ENCODE measurements around the gene MMP20.

The MMP20 gene

GRCh38 chr11:102568851-102569250 lies 56.3 kb downstream of the MMP20 start:
- ChIA-PET POLR2A (no interaction called here), CTCF (no interaction called here)
- Histone ChIP-seq H3K36me3 (ENCODE audit: control insufficient read depth in 2 of 2, insufficient read depth in 1 of 2, low read length in 2 of 2) (no peaks in the 10 kb centered on the region), H3K9me3 (ENCODE audit: control insufficient read depth, insufficient read depth, low read depth, low read length) (no peaks in the 10 kb centered on the region), H3K4me1 (ENCODE audit: control insufficient read depth, insufficient read depth, low read length) (no peaks in the 10 kb centered on the region), H3K4me3 (ENCODE audit: low read depth, low read length) (no peak overlapping the region), H3K27ac (ENCODE audit: extremely low read depth, low read depth, low read length) (no peak overlapping the region)
- TF ChIP-seq ZNF398 (tag by site-specific recombination; IDR thresholded peaks at IDR 0.05) (no peak), ZNF585B (tag by site-specific recombination; IDR thresholded peaks at IDR 0.05) (peak; percentile 89)

GRCh38 chr11:102566112-102566511 lies 59.0 kb downstream of the MMP20 start:
- Histone ChIP-seq H3K36me3 (ENCODE audit: control insufficient read depth in 2 of 2, insufficient read depth in 1 of 2, low read length in 2 of 2) (no peaks in the 10 kb centered on the region), H3K4me1 (ENCODE audit: control insufficient read depth, insufficient read depth, low read length) (no peaks in the 10 kb centered on the region), H3K9me3 (ENCODE audit: control insufficient read depth, insufficient read depth, low read depth, low read length) (no peaks in the 10 kb centered on the region), H3K4me3 (ENCODE audit: low read depth, low read length) (no peak overlapping the region), H3K27ac (ENCODE audit: extremely low read depth, low read depth, low read length) (no peak overlapping the region)
- ChIA-PET POLR2A (no interaction called here), CTCF (no interaction called here)
- TF ChIP-seq ZNF214 (tag by site-specific recombination; IDR thresholded peaks at IDR 0.05; ENCODE audit: borderline replicate concordance) (no peak), ZNF621 (tag by site-specific recombination; IDR thresholded peaks at IDR 0.05) (no peak), ZSCAN16 (tag by site-specific recombination; IDR thresholded peaks at IDR 0.05) (no peak), ZBTB11 (tag by site-specific recombination; conservative IDR thresholded peaks at IDR 0.05; ENCODE audit: low read depth) (no peak), GFI1B (tag by site-specific recombination; IDR thresholded peaks at IDR 0.05) (no peak), ZNF571 (tag by site-specific recombination; IDR thresholded peaks at IDR 0.05) (no peak), TSHZ1 (tag by site-specific recombination; IDR thresholded peaks at IDR 0.05; ENCODE audit: borderline replicate concordance) (no peak), ZNF157 (tag by site-specific recombination; IDR thresholded peaks at IDR 0.05) (no peak), MZF1 (tag by site-specific recombination; IDR thresholded peaks at IDR 0.05; ENCODE audit: borderline replicate concordance) (no peak), ZNF10 (tag by site-specific recombination; IDR thresholded peaks at IDR 0.05) (no peak), ZNF654 (tag by site-specific recombination; IDR thresholded peaks at IDR 0.05; ENCODE audit: low read depth) (no peak), ZNF555 (tag by site-specific recombination; conservative IDR thresholded peaks at IDR 0.05) (no peak), ZNF658 (tag by site-specific recombination; IDR thresholded peaks at IDR 0.05) (no peak), ZNF391 (tag by site-specific recombination; IDR thresholded peaks at IDR 0.05; ENCODE audit: borderline replicate concordance, low read depth) (no peak), ZNF692 (tag by site-specific recombination; IDR thresholded peaks at IDR 0.05) (no peak), ZFP3 (tag by site-specific recombination; IDR thresholded peaks at IDR 0.05; ENCODE audit: low read depth) (no peak)

Measured in HEK293 (cell line).